B cell (primary cell): Measurements from ENCODE around the gene COL2A1. TPM values are rescaled to one million over a fixed set of nuclear protein-coding genes. Genes with fewer than 3 reads are reported as not detected.

Experiments used
- ATAC-seq: fragments of 200-7000 bp; cut with Tn5 transposase; one replicate; pipeline ENCODE4 v1.10.0; 2021; ENCODE audit warnings: low read depth, mild to moderate bottlenecking, moderate number of reproducible peaks, moderate library complexity
- CTCF ChIA-PET: fragments of 350-600 bp; sonication (Branson Sonifier 250); formaldehyde crosslinking; loops from one replicate; lab custom pipeline; 2021; ENCODE audit warnings: antibody characterized with exemption, inconsistent platforms; lab: Charles Lee
- POLR2A ChIA-PET: fragments of 350-600 bp; sonication (Branson Sonifier 250); formaldehyde crosslinking; loops from one replicate; lab custom pipeline; 2021; ENCODE audit warnings: antibody characterized with exemption; lab: Charles Lee
- DNase-seq: peaks from one replicate; pipeline ENCODE4 v3.0.0; 2013
- H2AFZ ChIP-seq: 2 replicates; pipeline ENCODE4 v1.6.1; 2012; ENCODE audit warnings: mild to moderate bottlenecking, low read depth, low read length; ENCODE audit not compliant: insufficient read depth, poor library complexity, severe bottlenecking
- H3K27ac ChIP-seq, 2 donors: 1 replicate in 1 of 2; 2 replicates in 1 of 2; pipeline ENCODE4 v1.5.1; 2012 to 2013; ENCODE audit warnings: low read length in 2 of 2, mild to moderate bottlenecking in 2 of 2, moderate library complexity in 1 of 2
- H3K27me3 ChIP-seq, 4 experiments: fragments of 200-600 bp in 1 of 4; sonication (generic) in 1 of 4; replicated peaks in 1 of 4; 1 replicate in 2 of 4; 2 replicates in 2 of 4; pipeline versions ENCODE4 v1.6.1 to v1.7.0; 2013 to 2016; ENCODE audit warnings: low read length in 3 of 4, mild to moderate bottlenecking in 2 of 4, mixed read lengths in 1 of 4, moderate library complexity in 1 of 4; ENCODE audit not compliant: insufficient read depth in 4 of 4, control insufficient read depth in 3 of 4; ENCODE audit errors: control extremely low read depth in 1 of 4
- H3K36me3 ChIP-seq, 2 experiments: replicated peaks in 1 of 2; 1 replicate in 1 of 2; 2 replicates in 1 of 2; pipeline versions ENCODE4 v1.6.1 to v1.7.1; 2013; ENCODE audit warnings: low read length in 1 of 2; ENCODE audit not compliant: insufficient read depth in 2 of 2, control insufficient read depth in 1 of 2; ENCODE audit errors: control extremely low read depth in 1 of 2, extremely low read depth in 1 of 2
- H3K4me1 ChIP-seq, 2 donors: fragments of 200-600 bp in 1 of 2; sonication (generic) in 1 of 2; 1 replicate in 1 of 2; 2 replicates in 1 of 2; pipeline versions ENCODE4 v1.5.1 to v1.6.1; 2013 to 2017; ENCODE audit warnings: low read length in 2 of 2; ENCODE audit not compliant: control insufficient read depth in 2 of 2, insufficient read depth in 2 of 2
- H3K4me2 ChIP-seq: replicated peaks from 2 replicates; pipeline ENCODE3; 2012; ENCODE audit warnings: mild to moderate bottlenecking, low read depth, low read length; ENCODE audit not compliant: poor library complexity, severe bottlenecking
- H3K4me3 ChIP-seq, 5 experiments: fragments of 200-600 bp in 1 of 5; sonication (generic) in 1 of 5; 1 replicate in 3 of 5; 2 replicates in 2 of 5; pipeline versions ENCODE4 v1.5.1 to v1.7.0; 2011 to 2016; ENCODE audit warnings: low read length in 4 of 5, mild to moderate bottlenecking in 4 of 5, low read depth in 2 of 5, control low read depth in 1 of 5, moderate library complexity in 1 of 5; ENCODE audit not compliant: insufficient read depth in 1 of 5; ENCODE audit errors: control extremely low read depth in 1 of 5, extremely low read depth in 1 of 5
- H3K79me2 ChIP-seq: fragments of 200-600 bp; sonication (generic); one replicate; pipeline ENCODE4 v1.6.0; 2016; ENCODE audit warnings: low read length; ENCODE audit not compliant: control insufficient read depth, insufficient read depth
- H3K9ac ChIP-seq: fragments of 200-600 bp; sonication (generic); 2 replicates; pipeline ENCODE4 v1.6.1; 2017; ENCODE audit warnings: mild to moderate bottlenecking, low read length, moderate library complexity
- H3K9me3 ChIP-seq, 3 donors: one replicate each; pipeline versions ENCODE4 v1.6.1 to v1.7.1; 2013; ENCODE audit warnings: low read length in 2 of 3; ENCODE audit not compliant: control insufficient read depth in 2 of 3, insufficient read depth in 1 of 3; ENCODE audit errors: control extremely low read depth in 1 of 3
- H4K20me1 ChIP-seq: 2 replicates; pipeline ENCODE4 v1.6.0; 2012; ENCODE audit warnings: mild to moderate bottlenecking, low read length; ENCODE audit not compliant: insufficient read depth, control insufficient read depth, poor library complexity, severe bottlenecking
- H3K27ac Mint-ChIP-seq: one replicate; pipeline ENCODE4 v1.8.0; 2021; ENCODE audit warnings: mixed read lengths
- H3K27me3 Mint-ChIP-seq: one replicate; pipeline ENCODE4 v1.8.0; 2021; ENCODE audit warnings: mixed read lengths
- H3K4me1 Mint-ChIP-seq: one replicate; pipeline ENCODE4 v1.8.0; 2021; ENCODE audit warnings: mixed read lengths
- H3K4me3 Mint-ChIP-seq: one replicate; pipeline ENCODE4 v1.8.0; 2021; ENCODE audit warnings: mixed read lengths
- H3K9me3 Mint-ChIP-seq: one replicate; pipeline ENCODE4 v1.8.0; 2022; ENCODE audit warnings: mixed read lengths; ENCODE audit not compliant: insufficient read depth
- CTCF ChIP-seq: fragments of 200-600 bp; IDR thresholded peaks from one replicate; pipeline ENCODE4 v1.8.0; 2022; ENCODE audit warnings: antibody characterized with exemption, mild to moderate bottlenecking
- EZH2 ChIP-seq: IDR thresholded peaks from 2 replicates; pipeline ENCODE4 v1.6.1; 2012; ENCODE audit warnings: borderline replicate concordance, low read depth, mild to moderate bottlenecking, moderate library complexity, low read length; ENCODE audit not compliant: insufficient read depth, poor library complexity, severe bottlenecking
- WGBS: methylation state at CpG from one replicate; pipeline ENCODE4 v1.1.5; 2013; ENCODE audit warnings: missing lambda C conversion rate; ENCODE audit not compliant: insufficient coverage; 5-methylcytosine and 5-hydroxymethylcytosine counted together
- intact Hi-C: fragments of 100-400 bp; cut with micrococcal nuclease; formaldehyde crosslinking; loops from one replicate; pipeline ENCODE4 v1.10.0; 2022
- polyA plus RNA-seq: library from polyadenylated mRNA; depleted of rRNA; stranded (reverse); fragments of >200 nt; gene quantifications from 2 replicates; pipeline ENCODE4 v1.2.3, GENCODE V29; 2012
- total RNA-seq, 2 donors: library from RNA; stranded (reverse); fragments of 120-200 nt in 1 of 2; gene quantifications; 1 replicate in 1 of 2; 2 replicates in 1 of 2; pipeline versions ENCODE4 v1.2.3 to v1.2.4, GENCODE V29; 2013 to 2022

The COL2A1 gene
- total and polyA plus RNA-seq, 2 donors (not counting 1 experiment from before 2014, with no cell fraction given) = not detected

GRCh38 chr12:48053122-48053521 lies 48.8 kb upstream of the COL2A1 start:
- POLR2A ChIA-PET = no interaction called here
- Histone ChIP-seq H3K27ac (no peak overlapping the region), H3K9ac (no peak overlapping the region), H3K27me3 (no peaks in the 10 kb centered on the region), H3K9me3 (no peaks in the 10 kb centered on the region), H3K36me3 (peaks cover 2 to 22% of the 10 kb centered on the region in 2 experiments), H3K4me2 (no peak overlapping the region), H3K79me2 (no peaks in the 10 kb centered on the region), H3K4me1 (no peaks in the 10 kb centered on the region), H4K20me1 (no peaks in the 10 kb centered on the region), H3K4me3 (no peak overlapping the region), H2AFZ (no peak overlapping the region)
- 100% methylated on average over 1 of the region's 3 CpGs for WGBS
- no peak for TF ChIP-seq CTCF
- no peak for TF ChIP-seq EZH2
- intact Hi-C loops = no loop called here
- H3K4me1 Mint-ChIP-seq = no peaks in the 10 kb centered on the region
- no peak overlapping the region for H3K27ac Mint-ChIP-seq
- DNase-seq = no peak
- no peak overlapping the region for H3K4me3 Mint-ChIP-seq
- no peak for ATAC-seq
- no peaks in the 10 kb centered on the region for H3K9me3 Mint-ChIP-seq
- no peaks in the 10 kb centered on the region for H3K27me3 Mint-ChIP-seq
- CTCF ChIA-PET = no interaction called here

- H3K27ac ChIP-seq = no peak overlapping the region
- no peaks in the 10 kb centered on the region for H4K20me1 ChIP-seq
- no peaks in the 10 kb centered on the region for H3K27me3 ChIP-seq
- H3K36me3 ChIP-seq = peaks cover 2 to 34% of the 10 kb centered on the region in 2 experiments
- H3K4me2 ChIP-seq = no peak overlapping the region
- H3K4me1 Mint-ChIP-seq = no peaks in the 10 kb centered on the region
- no peaks in the 10 kb centered on the region for H3K4me1 ChIP-seq
- no peaks in the 10 kb centered on the region for H3K79me2 ChIP-seq
- TF ChIP-seq EZH2 = no peak
- no peak for TF ChIP-seq CTCF
- no peak for DNase-seq
- WGBS = 100% methylated on average over 2 of the region's 2 CpGs
- ATAC-seq = no peak
- H3K4me3 Mint-ChIP-seq = no peak overlapping the region
- no peaks in the 10 kb centered on the region for H3K9me3 Mint-ChIP-seq
- intact Hi-C loops = no loop called here
- no peaks in the 10 kb centered on the region for H3K27me3 Mint-ChIP-seq
- H3K9ac ChIP-seq = no peak overlapping the region
- POLR2A ChIA-PET = no interaction called here
- CTCF ChIA-PET = no interaction called here
- H3K4me3 ChIP-seq = no peak overlapping the region
- no peaks in the 10 kb centered on the region for H3K9me3 ChIP-seq
- no peak overlapping the region for H2AFZ ChIP-seq
- no peak overlapping the region for H3K27ac Mint-ChIP-seq
Observed at GRCh38 chr12:48051681-48052080, 47.4 kb upstream of the COL2A1 start.
